CD4-positive, CD25-positive, alpha-beta regulatory T cell (primary cell): Measurements from ENCODE around the gene GALK1. TPM values are rescaled to one million over a fixed set of nuclear protein-coding genes. Genes with fewer than 3 reads are reported as not detected.
A peak's percentile ranks its signal among the peaks of the same experiment; 100 is the strongest.

Experiments used
- ATAC-seq, 2 donors: fragments of 150-1000 bp; cut with Tn5 transposase; one replicate each; pipeline ENCODE4 v1.10.0; 2021; ENCODE audit warnings: low read depth in 2 of 2, moderate number of reproducible peaks in 2 of 2, moderate library complexity in 1 of 2
- DNase-seq, 3 donors: peaks; one replicate each; pipeline versions ENCODE4 v3.0.0 to v3.0.0-alpha.2; 2012 to 2022; ENCODE audit warnings: mixed read lengths in 1 of 3
- H3K27ac ChIP-seq: one replicate; pipeline ENCODE4 v1.7.0; 2013; ENCODE audit warnings: mild to moderate bottlenecking, low read length; ENCODE audit not compliant: insufficient read depth, poor library complexity, severe bottlenecking
- H3K27me3 ChIP-seq: one replicate; pipeline ENCODE4 v1.7.0; 2013; ENCODE audit warnings: low read length; ENCODE audit not compliant: control insufficient read depth, insufficient read depth
- H3K36me3 ChIP-seq: one replicate; pipeline ENCODE4 v1.7.0; 2013; ENCODE audit warnings: mild to moderate bottlenecking, low read length, moderate library complexity; ENCODE audit not compliant: control insufficient read depth, insufficient read depth
- H3K4me1 ChIP-seq: 2 replicates; pipeline ENCODE4 v1.7.0; 2013; ENCODE audit warnings: mild to moderate bottlenecking, low read length; ENCODE audit not compliant: insufficient read depth, control insufficient read depth, poor library complexity, severe bottlenecking
- H3K4me3 ChIP-seq: one replicate; pipeline ENCODE4 v1.7.0; 2013; ENCODE audit warnings: low read depth, mild to moderate bottlenecking, low read length, moderate library complexity
- H3K9me3 ChIP-seq, 2 experiments: 1 replicate in 1 of 2; 2 replicates in 1 of 2; pipeline ENCODE4 v1.7.0; 2013; ENCODE audit warnings: low read length in 2 of 2, mild to moderate bottlenecking in 1 of 2, moderate library complexity in 1 of 2; ENCODE audit not compliant: control insufficient read depth in 2 of 2
- H3K27ac Mint-ChIP-seq, 3 donors: one replicate each; pipeline ENCODE4 v1.8.0; 2020 to 2022; ENCODE audit warnings: mild to moderate bottlenecking in 3 of 3, mixed read lengths in 3 of 3, moderate library complexity in 2 of 3
- H3K27me3 Mint-ChIP-seq: one replicate; pipeline ENCODE4 v1.8.0; 2022; ENCODE audit warnings: mild to moderate bottlenecking, mixed read lengths
- H3K36me3 Mint-ChIP-seq: one replicate; pipeline ENCODE4 v1.8.0; 2020; ENCODE audit warnings: mixed read lengths
- H3K4me1 Mint-ChIP-seq, 4 donors: one replicate each; pipeline ENCODE4 v1.8.0; 2020 to 2022; ENCODE audit warnings: mixed read lengths in 4 of 4, mild to moderate bottlenecking in 1 of 4
- H3K4me3 Mint-ChIP-seq, 4 donors: one replicate each; pipeline ENCODE4 v1.8.0; 2020 to 2022; ENCODE audit warnings: mild to moderate bottlenecking in 4 of 4, mixed read lengths in 4 of 4, moderate library complexity in 3 of 4
- H3K9me3 Mint-ChIP-seq, 7 donors: one replicate each; pipeline ENCODE4 v1.8.0; 2020 to 2022; ENCODE audit warnings: mixed read lengths in 7 of 7, mild to moderate bottlenecking in 3 of 7, moderate library complexity in 2 of 7
- polyA plus RNA-seq, 4 donors: library from polyadenylated mRNA; unstranded; fragments of 300-500 nt; fragmentation: Illumina TruSeq; gene quantifications; one replicate each; pipeline ENCODE4 v1.2.3, GENCODE V29; 2021
- total RNA-seq: library from RNA; stranded (reverse); gene quantifications from one replicate; pipeline ENCODE4 v1.2.3, GENCODE V29; 2022

GALK1 gene
- total and polyA plus RNA-seq, 5 donors from 2014 or later: 9.1 to 24.3 (median 19.6) TPM

DNA sequence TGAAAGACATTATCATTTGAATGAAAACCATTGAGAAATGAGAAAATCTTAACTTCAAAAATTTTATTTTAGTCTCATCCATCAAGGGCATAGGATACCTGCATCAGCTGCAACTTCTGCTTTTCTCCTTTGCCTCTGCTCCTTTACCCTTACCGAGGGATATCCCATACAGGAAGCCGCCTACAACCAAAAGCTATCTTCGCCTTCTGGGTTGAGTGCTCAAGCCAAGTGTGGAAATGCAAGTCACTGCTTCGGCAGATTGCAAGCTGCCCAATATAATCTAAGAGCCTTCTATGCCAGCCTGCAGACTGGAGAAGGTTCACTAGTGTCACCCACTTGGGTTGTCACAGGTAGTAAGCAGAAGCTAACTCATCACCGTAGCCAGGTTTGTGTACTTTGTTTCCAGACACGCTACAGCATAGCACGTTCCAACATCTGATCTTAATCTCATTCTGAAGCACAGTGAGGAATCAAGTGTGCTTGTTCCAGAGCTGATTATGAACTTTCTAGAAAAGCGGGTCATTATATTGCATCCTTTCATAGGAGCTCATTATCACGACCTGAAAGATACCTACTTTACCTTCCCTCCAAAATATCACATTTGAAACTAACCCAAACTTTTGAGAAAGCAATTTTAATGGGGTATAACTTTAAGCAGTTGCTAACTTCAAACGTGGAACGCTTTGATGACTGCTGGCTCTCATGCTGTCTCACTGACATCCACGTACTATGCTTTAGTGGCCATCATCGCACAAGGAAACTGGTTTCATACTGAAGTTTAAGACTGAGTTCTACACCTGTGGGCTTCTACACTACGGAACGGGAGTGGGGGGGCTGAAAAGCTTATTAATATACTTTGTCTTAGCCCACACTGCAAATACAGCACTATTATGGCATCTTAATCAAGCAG lies 11.6 kb upstream of the GALK1 start:
- Mint-ChIP-seq H3K36me3 (peaks cover 33% of the 10 kb centered on the region), H3K4me3 (peak overlapping the region; percentile 95 to 98 (median 96)), H3K27ac (peak overlapping the region; percentile 68 to 95 (median 71)), H3K9me3 (peaks cover 0 to 3% (median 2%) of the 10 kb centered on the region in 7 donors), H3K27me3 (peaks cover 6% of the 10 kb centered on the region), H3K4me1 (peaks cover 19 to 47% (median 31%) of the 10 kb centered on the region in 4 donors)
- peaks cover 29% of the 10 kb centered on the region for H3K36me3 ChIP-seq
- peak overlapping the region; percentile 92 for H3K4me3 ChIP-seq
- H3K27me3 ChIP-seq: no peaks in the 10 kb centered on the region
- no peaks in the 10 kb centered on the region for H3K9me3 ChIP-seq
- ATAC-seq (no peak), DNase-seq (peak in 2 of 3 donors; percentile 37 to 39)
- peak overlapping the region; percentile 99 for H3K27ac ChIP-seq
- H3K4me1 ChIP-seq: peaks cover 36% of the 10 kb centered on the region

DNA sequence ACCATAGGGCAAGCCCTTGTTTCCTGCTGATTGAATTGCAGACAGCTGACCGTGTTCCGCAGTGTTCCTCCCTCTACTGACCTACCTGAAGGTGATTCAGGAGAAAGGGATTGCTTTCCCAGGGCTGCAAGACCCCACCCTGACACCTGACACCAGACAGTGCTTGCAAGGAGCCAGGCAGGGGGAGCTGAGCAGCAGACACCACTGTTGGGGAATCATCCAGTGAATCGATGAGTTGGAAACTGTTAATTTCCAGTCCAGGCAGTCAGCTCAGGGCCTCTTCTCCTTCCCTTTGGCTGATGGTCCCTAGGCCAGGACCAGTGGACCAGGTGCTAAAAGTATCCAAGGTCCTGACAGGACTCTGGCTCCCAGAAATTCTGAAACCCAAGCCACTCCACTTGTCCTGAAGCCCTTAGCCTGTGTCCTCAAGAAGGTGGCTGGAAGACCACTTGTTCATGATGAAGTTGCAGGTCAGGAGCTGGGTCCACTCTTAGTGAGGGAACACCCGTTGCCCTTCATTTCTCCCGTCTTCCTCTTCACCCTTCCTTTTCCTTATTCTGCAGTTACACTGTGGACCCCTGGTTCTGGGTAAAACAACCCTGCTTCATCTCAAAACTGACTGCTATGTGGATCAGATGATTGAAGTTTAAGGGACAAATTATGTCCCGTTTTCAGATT lies 10.1 kb upstream of the GALK1 start:
- H3K27ac ChIP-seq: no peak overlapping the region
- peak in 1 of 3 donors; percentile 34 for DNase-seq
- peaks cover 33% of the 10 kb centered on the region for H3K36me3 Mint-ChIP-seq

DNA sequence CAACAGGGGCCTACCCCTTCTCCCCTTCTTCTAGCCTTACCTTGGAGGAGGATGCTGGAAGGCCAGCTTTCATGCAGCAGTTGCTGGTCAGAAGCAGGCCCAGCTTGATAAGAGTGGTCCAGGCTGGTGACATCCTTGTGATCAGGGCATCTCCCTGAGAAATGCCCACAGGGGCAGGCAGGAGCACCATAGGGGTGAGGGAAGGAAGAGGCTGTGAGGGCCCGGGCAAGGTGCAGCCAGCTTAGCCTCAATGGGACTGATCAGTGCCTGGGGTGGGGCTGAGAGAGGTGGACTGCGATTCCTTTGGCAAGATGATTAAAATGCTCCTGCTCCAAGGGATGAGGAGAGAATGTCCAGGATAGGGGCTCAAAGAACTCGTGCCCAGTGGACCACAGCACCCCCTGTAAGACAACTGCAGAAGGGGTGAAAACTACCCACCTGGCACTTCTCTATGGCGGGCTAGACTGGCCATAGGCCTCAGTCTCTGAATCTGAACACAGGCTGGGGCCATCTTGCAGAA lies 9.5 kb upstream of the GALK1 start:
- no peaks in the 10 kb centered on the region for H3K27me3 ChIP-seq
- no peak overlapping the region for H3K4me3 ChIP-seq
- Mint-ChIP-seq H3K4me3 (peak overlapping the region in 2 of 4 donors; percentile 65 to 81), H3K36me3 (peaks cover 31% of the 10 kb centered on the region), H3K9me3 (peaks cover 0 to under 1% (median 0%) of the 10 kb centered on the region in 7 donors), H3K27me3 (peaks cover 2% of the 10 kb centered on the region), H3K4me1 (peaks cover 13 to 37% (median 26%) of the 10 kb centered on the region in 4 donors), H3K27ac (peak overlapping the region in 1 of 3 donors; percentile 76)
- peaks cover 30% of the 10 kb centered on the region for H3K4me1 ChIP-seq
- no peak overlapping the region for H3K27ac ChIP-seq
- peaks cover 29% of the 10 kb centered on the region for H3K36me3 ChIP-seq
- DNase-seq (no peak), ATAC-seq (peak; percentile 0 to 2)
- H3K9me3 ChIP-seq: no peaks in the 10 kb centered on the region

More for the DNA sequence above, 10.1 kb upstream of the GALK1 start:
- H3K9me3 ChIP-seq: no peaks in the 10 kb centered on the region
- H3K27me3 Mint-ChIP-seq: peaks cover 6% of the 10 kb centered on the region
- H3K4me3 ChIP-seq: no peak overlapping the region
- peaks cover 0 to 3% (median 2%) of the 10 kb centered on the region in 7 donors for H3K9me3 Mint-ChIP-seq
- no peak for ATAC-seq
- H3K27me3 ChIP-seq: no peaks in the 10 kb centered on the region
- H3K36me3 ChIP-seq: peaks cover 29% of the 10 kb centered on the region
- peak overlapping the region in 3 of 4 donors; percentile 81 to 96 (median 83) for H3K4me3 Mint-ChIP-seq
- peaks cover 19 to 43% (median 31%) of the 10 kb centered on the region in 4 donors for H3K4me1 Mint-ChIP-seq
- H3K4me1 ChIP-seq: peaks cover 33% of the 10 kb centered on the region
- peak overlapping the region in 1 of 3 donors; percentile 93 for H3K27ac Mint-ChIP-seq

DNA sequence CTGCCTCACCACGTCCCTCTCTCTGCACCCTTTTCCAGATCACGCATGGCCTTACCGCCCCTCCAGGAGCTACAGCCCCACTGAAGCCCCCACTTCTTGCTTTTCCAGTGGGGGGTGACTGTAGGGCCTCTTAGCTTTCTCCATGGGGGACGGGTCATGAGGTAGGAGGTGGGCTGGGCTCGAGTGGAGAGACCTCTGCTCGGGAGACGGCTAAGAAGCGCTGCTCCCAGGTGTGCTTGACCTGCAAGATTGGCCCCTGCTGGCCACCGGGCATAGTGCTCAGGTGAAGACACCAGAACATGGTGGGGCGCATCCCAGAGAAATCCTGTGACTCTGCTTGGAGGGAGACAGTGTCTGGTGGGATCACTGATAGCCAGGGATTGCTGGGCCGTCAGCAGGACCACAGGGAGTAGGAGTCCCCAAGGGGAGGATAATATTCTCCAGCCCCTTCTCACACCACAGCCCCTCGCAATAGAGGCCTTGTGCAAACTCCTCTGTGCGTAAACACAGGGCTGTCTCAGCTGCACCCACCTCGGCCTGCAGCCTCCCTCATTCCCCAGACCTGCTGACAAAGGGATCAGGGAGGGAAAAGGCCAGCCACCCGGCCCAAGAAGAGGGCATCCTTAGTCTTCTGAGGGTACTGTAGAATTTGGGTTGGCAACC lies 8.9 kb upstream of the GALK1 start:
- peak overlapping the region in 3 of 4 donors; percentile 4 to 81 (median 36) for H3K4me3 Mint-ChIP-seq
- peaks cover 12 to 37% (median 25%) of the 10 kb centered on the region in 4 donors for H3K4me1 Mint-ChIP-seq
- no peak overlapping the region for H3K27ac ChIP-seq

DNA sequence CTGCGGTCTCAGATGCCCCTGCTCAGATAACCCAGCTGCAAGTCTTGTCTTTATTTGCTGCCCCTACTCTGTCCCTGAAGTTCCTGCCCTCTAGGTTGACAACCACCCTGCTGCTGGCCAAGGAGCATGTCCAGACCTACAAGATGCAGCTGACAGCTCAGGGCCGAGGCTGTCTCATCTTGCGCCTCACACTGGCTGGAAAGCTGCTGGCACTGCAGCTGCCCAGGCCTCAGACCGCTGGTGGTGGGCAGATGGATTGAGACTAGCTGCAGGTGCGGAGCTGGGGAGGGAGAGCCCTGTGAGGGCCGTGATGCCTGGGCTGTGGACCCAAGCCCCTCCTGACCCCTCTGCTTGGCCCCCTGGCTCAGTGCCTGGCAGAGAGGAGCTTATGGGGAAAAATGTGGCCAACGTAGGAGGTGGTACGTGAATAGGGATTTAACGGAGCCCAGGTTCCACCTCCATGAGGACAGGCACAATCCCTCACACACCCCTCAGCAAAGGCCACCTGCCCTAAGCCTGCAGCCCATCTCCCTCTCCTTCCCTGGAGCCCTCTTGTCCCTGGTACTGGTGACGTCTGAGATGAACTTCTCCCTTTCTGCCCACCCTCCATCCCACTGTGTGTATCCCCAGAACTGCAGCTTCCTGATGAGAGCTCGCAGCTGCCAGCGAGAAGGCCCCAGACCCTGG lies 8.3 kb upstream of the GALK1 start:
- no peak overlapping the region for H3K27ac Mint-ChIP-seq
- ATAC-seq: no peak
- no peaks in the 10 kb centered on the region for H3K27me3 ChIP-seq
- peak overlapping the region in 1 of 4 donors; percentile 4 for H3K4me3 Mint-ChIP-seq
- H3K27ac ChIP-seq: no peak overlapping the region
- H3K27me3 Mint-ChIP-seq: peaks cover 3% of the 10 kb centered on the region
- DNase-seq: no peak
- peaks cover 12 to 33% (median 21%) of the 10 kb centered on the region in 4 donors for H3K4me1 Mint-ChIP-seq
- H3K36me3 Mint-ChIP-seq: peaks cover 23% of the 10 kb centered on the region
- no peaks in the 10 kb centered on the region for H3K9me3 ChIP-seq
- peaks cover 28% of the 10 kb centered on the region for H3K4me1 ChIP-seq
- H3K4me3 ChIP-seq: no peak overlapping the region
- H3K36me3 ChIP-seq: peaks cover 22% of the 10 kb centered on the region
- no peaks in the 10 kb centered on the region for H3K9me3 Mint-ChIP-seq

More for the DNA sequence above, 8.9 kb upstream of the GALK1 start:
- Histone ChIP-seq H3K4me3 (no peak overlapping the region), H3K4me1 (peaks cover 30% of the 10 kb centered on the region), H3K9me3 (no peaks in the 10 kb centered on the region), H3K36me3 (peaks cover 29% of the 10 kb centered on the region), H3K27me3 (no peaks in the 10 kb centered on the region)
- H3K27me3 Mint-ChIP-seq: no peaks in the 10 kb centered on the region
- DNase-seq (no peak), ATAC-seq (peak; percentile 2 to 4)
- no peaks in the 10 kb centered on the region for H3K9me3 Mint-ChIP-seq
- H3K27ac Mint-ChIP-seq: peak overlapping the region in 1 of 3 donors; percentile 69
- peaks cover 29% of the 10 kb centered on the region for H3K36me3 Mint-ChIP-seq

DNA sequence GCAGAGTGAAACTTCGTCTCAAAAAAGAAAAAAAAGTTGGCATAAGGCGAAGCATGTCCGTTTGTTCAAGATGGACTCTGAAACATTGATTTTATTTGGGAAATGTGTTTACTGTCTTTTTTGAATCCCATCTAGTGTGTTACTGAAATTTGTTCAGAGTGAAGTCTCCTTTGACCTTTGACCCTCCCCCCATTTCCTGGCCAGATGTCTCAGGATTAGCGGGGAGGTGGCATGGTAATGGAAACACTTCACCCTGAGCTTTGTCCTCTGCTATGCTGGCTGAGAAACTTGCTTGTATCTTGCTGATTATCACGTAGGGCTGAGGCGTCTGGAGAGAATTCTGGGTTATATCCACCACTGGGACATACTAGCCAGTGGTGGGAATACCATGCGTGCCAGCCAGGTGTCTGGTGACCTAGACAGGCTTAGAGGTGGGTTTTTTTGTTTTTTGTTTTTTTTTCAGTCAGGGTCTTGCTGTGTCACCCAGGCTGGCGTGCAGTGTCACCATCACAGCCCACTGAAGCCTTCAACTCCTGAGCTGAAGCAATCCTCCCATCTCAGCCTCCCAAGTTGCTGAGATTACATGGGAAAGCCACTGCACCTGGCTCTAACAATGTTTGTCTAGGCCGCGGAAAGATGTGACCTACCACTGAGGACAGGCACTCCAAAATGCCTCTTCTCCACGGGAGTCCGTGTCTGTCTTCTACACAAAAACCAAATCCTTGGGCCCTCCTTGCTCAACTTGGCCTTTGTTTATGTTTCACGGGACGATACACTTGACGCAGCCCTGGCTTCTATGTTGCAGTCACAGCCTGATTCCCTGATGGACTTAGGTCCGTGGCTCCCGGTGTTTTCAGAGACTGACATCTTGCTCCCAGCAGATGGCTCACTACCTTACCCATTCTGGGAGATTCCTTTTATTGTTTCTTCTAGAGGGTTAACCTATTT lies 6.6 kb upstream of the GALK1 start:
- DNase-seq: no peak
- H3K4me3 Mint-ChIP-seq: peak overlapping the region in 2 of 4 donors; percentile 13 to 64
- H3K36me3 Mint-ChIP-seq: peaks cover 7% of the 10 kb centered on the region
- Histone ChIP-seq H3K27ac (no peak overlapping the region), H3K4me3 (no peak overlapping the region), H3K4me1 (peaks cover 11% of the 10 kb centered on the region), H3K36me3 (peaks cover 7% of the 10 kb centered on the region), H3K27me3 (no peaks in the 10 kb centered on the region), H3K9me3 (no peaks in the 10 kb centered on the region)
- peaks cover 4% of the 10 kb centered on the region for H3K27me3 Mint-ChIP-seq
- H3K4me1 Mint-ChIP-seq: peaks cover 3 to 21% (median 7%) of the 10 kb centered on the region in 4 donors
- no peak overlapping the region for H3K27ac Mint-ChIP-seq
- no peak for ATAC-seq
- no peaks in the 10 kb centered on the region for H3K9me3 Mint-ChIP-seq
